ENCODE results near the gene ASS1.

DNA sequence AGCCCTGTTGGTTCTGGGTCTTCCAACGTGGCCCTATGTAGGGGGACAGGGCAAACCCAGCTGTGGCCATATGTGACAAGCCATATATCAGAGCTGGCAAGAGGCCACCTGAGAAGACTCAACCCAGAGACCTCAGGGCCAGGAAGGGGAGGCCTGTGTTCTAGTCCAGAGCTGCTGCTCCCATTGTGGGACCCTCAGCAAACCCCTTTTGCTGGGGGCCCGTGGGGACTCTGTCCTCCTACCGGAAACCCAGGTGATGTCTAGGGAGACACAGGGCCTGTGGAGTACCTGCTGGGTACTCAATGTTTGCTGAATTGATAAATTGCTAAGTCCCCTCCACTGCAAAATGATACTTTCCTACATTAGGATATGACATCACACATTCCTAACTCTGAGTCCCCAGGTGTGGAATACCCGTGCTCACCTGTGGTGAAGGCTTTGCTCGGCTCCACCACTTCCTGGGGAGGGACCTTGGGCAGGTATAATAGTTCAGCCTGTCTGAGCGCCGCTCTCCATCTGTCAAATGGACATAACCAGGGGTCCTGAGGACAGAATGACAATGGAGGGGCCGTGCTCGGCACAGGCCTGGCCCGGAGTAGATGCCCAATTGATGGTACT is 38.4 kb upstream of the ASS1 start:
- no peak for TF ChIP-seq EZH2 (IDR thresholded peaks at IDR 0.05; ENCODE audit: borderline replicate concordance, insufficient read depth, low read depth, low read length, poor library complexity, severe bottlenecking)
- TF ChIP-seq, protein P1, sequence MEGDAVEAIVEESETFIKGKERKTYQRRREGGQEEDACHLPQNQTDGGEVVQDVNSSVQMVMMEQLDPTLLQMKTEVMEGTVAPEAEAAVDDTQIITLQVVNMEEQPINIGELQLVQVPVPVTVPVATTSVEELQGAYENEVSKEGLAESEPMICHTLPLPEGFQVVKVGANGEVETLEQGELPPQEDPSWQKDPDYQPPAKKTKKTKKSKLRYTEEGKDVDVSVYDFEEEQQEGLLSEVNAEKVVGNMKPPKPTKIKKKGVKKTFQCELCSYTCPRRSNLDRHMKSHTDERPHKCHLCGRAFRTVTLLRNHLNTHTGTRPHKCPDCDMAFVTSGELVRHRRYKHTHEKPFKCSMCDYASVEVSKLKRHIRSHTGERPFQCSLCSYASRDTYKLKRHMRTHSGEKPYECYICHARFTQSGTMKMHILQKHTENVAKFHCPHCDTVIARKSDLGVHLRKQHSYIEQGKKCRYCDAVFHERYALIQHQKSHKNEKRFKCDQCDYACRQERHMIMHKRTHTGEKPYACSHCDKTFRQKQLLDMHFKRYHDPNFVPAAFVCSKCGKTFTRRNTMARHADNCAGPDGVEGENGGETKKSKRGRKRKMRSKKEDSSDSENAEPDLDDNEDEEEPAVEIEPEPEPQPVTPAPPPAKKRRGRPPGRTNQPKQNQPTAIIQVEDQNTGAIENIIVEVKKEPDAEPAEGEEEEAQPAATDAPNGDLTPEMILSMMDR (IDR thresholded peaks at IDR 0.05), result no peak
